SK-N-SH (cell line): ENCODE measurements around the gene MLKL. TPM values are rescaled to one million over a fixed set of nuclear protein-coding genes. Genes with fewer than 3 reads are reported as not detected.

ENCODE experiments used
- CTCF ChIA-PET: fragments of 300-600, 350-600 bp; formaldehyde crosslinking; extraction: SDS; loops from one replicate; lab custom pipeline; 2021; lab: Yijun Ruan, JAX
- POLR2A ChIA-PET: fragments of 350-600 bp; sonication (Branson Sonifier 250); formaldehyde crosslinking; extraction: SDS; loops from one replicate; lab custom pipeline; 2020; ENCODE audit warnings: antibody characterized with exemption, inconsistent platforms; lab: Yijun Ruan, JAX
- DNase-seq: peaks from one replicate; pipeline ENCODE4 v3.0.0; 2012
- H2AFZ ChIP-seq: fragments of 200-600 bp; sonication (generic); 2 replicates; pipeline ENCODE4 v1.8.1; 2016; ENCODE audit warnings: antibody characterized with exemption, mild to moderate bottlenecking, low read depth
- H3F3A ChIP-seq: fragments of 200-600 bp; sonication (generic); replicated peaks from 2 replicates; pipeline ENCODE3; 2016; ENCODE audit warnings: antibody characterized with exemption, mild to moderate bottlenecking; ENCODE audit not compliant: insufficient read depth
- H3K27ac ChIP-seq, 2 experiments: fragments of 200-500 bp in 1 of 2; fragments of 200-600 bp in 1 of 2; sonication (Bioruptor generic) in 1 of 2; sonication (generic), shearing (Covaris generic) in 1 of 2; 2 replicates each; pipeline versions ENCODE4 v1.5.1 to v1.6.1; 2014 to 2016; ENCODE audit warnings: low read depth in 2 of 2, inconsistent platforms in 1 of 2, low read length in 1 of 2, mild to moderate bottlenecking in 1 of 2, mixed read lengths in 1 of 2
- H3K27me3 ChIP-seq: fragments of 200-600 bp; sonication (generic), shearing (Covaris generic); 2 replicates; pipeline ENCODE4 v1.6.1; 2016; ENCODE audit warnings: mixed run types; ENCODE audit not compliant: insufficient read depth
- H3K36me3 ChIP-seq, 2 experiments: fragments of 200-500 bp in 1 of 2; fragments of 200-600 bp in 1 of 2; sonication (Bioruptor generic) in 1 of 2; sonication (generic) in 1 of 2; replicated peaks in 1 of 2; 2 replicates each; pipeline versions ENCODE3 to v1.5.1; 2014 to 2016; ENCODE audit warnings: low read length in 1 of 2, mild to moderate bottlenecking in 1 of 2; ENCODE audit not compliant: insufficient read depth in 2 of 2, control insufficient read depth in 1 of 2
- H3K4me1 ChIP-seq, 2 experiments: fragments of 200-500 bp in 1 of 2; fragments of 200-600 bp in 1 of 2; sonication (Bioruptor generic) in 1 of 2; sonication (generic), shearing (Covaris generic) in 1 of 2; 2 replicates each; pipeline versions ENCODE4 v1.5.1 to v1.6.1; 2014 to 2016; ENCODE audit warnings: low read depth in 1 of 2, low read length in 1 of 2, mixed run types in 1 of 2; ENCODE audit not compliant: insufficient read depth in 2 of 2, control insufficient read depth in 1 of 2
- H3K4me2 ChIP-seq: fragments of 200-600 bp; sonication (generic), shearing (Covaris generic); 2 replicates; pipeline ENCODE4 v1.6.1; 2017; ENCODE audit warnings: mixed run types
- H3K4me3 ChIP-seq, 2 experiments: fragments of 200-500 bp in 1 of 2; fragments of 200-600 bp in 1 of 2; sonication (Bioruptor generic) in 1 of 2; sonication (generic), shearing (Covaris generic) in 1 of 2; 2 replicates each; pipeline versions ENCODE4 v1.5.1 to v1.8.1; 2014 to 2016; ENCODE audit warnings: low read depth in 2 of 2, inconsistent platforms in 1 of 2, low read length in 1 of 2, mild to moderate bottlenecking in 1 of 2, mixed read lengths in 1 of 2, moderate library complexity in 1 of 2
- H3K79me2 ChIP-seq: fragments of 200-600 bp; sonication (generic); 2 replicates; pipeline ENCODE4 v1.8.1; 2017; ENCODE audit warnings: mild to moderate bottlenecking; ENCODE audit not compliant: insufficient read depth
- H3K9ac ChIP-seq: fragments of 200-600 bp; sonication (generic); 2 replicates; pipeline ENCODE4 v1.6.1; 2017; ENCODE audit warnings: mixed run types
- H3K9me2 ChIP-seq: fragments of 200-600 bp; sonication (generic); 2 replicates; pipeline ENCODE4 v1.6.1; 2017; ENCODE audit warnings: mixed run types
- H3K9me3 ChIP-seq: fragments of 200-600 bp; sonication (generic); 2 replicates; pipeline ENCODE4 v1.6.1; 2017; ENCODE audit warnings: mixed run types, mild to moderate bottlenecking, moderate library complexity
- H4K20me1 ChIP-seq: fragments of 200-600 bp; sonication (generic); 2 replicates; pipeline ENCODE4 v1.6.1; 2017; ENCODE audit warnings: mild to moderate bottlenecking, mixed run types; ENCODE audit not compliant: insufficient read depth
- CTCF ChIP-seq: fragments of 200-600 bp; sonication (generic); IDR thresholded peaks from 2 replicates; pipeline ENCODE4 v1.6.1; 2017; ENCODE audit warnings: antibody characterized with exemption, mild to moderate bottlenecking, moderate library complexity
- EP300 ChIP-seq, 2 experiments: IDR thresholded peaks; 2 replicates each; pipeline versions ENCODE4 v1.4.0 to v1.6.1; 2012; ENCODE audit warnings: borderline replicate concordance in 1 of 2, low read depth in 1 of 2, low read length in 1 of 2
- FOXJ3 ChIP-seq: sonication (generic); formaldehyde crosslinking; IDR thresholded peaks from 2 replicates; pipeline ENCODE4 v1.5.1; 2020; ENCODE audit warnings: mild to moderate bottlenecking, missing genetic modification reagents
- FOXM1 ChIP-seq: IDR thresholded peaks from 2 replicates; pipeline ENCODE4 v1.4.0; 2012; ENCODE audit warnings: low read depth, mild to moderate bottlenecking
- GABPA ChIP-seq: IDR thresholded peaks from 2 replicates; pipeline ENCODE4 v1.4.0; 2012; ENCODE audit warnings: low read depth, mild to moderate bottlenecking
- IRF3 ChIP-seq: fragments of 150-350 bp; IDR thresholded peaks from 2 replicates; pipeline ENCODE4 v1.6.1; 2016; ENCODE audit warnings: mild to moderate bottlenecking, low read depth, low read length
- MAX ChIP-seq: IDR thresholded peaks from 2 replicates; pipeline ENCODE4 v1.4.0; 2012; ENCODE audit warnings: low read depth
- MXI1 ChIP-seq: IDR thresholded peaks from 2 replicates; pipeline ENCODE4 v1.6.1; 2012; ENCODE audit warnings: mild to moderate bottlenecking, low read depth, low read length, improper control_type of control experiment
- PBX3 ChIP-seq: IDR thresholded peaks from 2 replicates; pipeline ENCODE4; 2012
- POLR2AphosphoS5 ChIP-seq: IDR thresholded peaks from 2 replicates; pipeline ENCODE4 v1.6.1; 2012; ENCODE audit warnings: low read depth, low read length
- RAD21 ChIP-seq: IDR thresholded peaks from 2 replicates; pipeline ENCODE4 v1.6.1; 2012; ENCODE audit warnings: mild to moderate bottlenecking, low read length
- RCOR1 ChIP-seq: fragments of 150-350 bp; IDR thresholded peaks from 2 replicates; pipeline ENCODE4 v1.6.1; 2017; ENCODE audit warnings: antibody characterized with exemption, low read length
- RFX5 ChIP-seq: IDR thresholded peaks from 2 replicates; pipeline ENCODE4 v1.6.1; 2012; ENCODE audit warnings: mild to moderate bottlenecking, improper control_type of control experiment, low read length
- RXRA ChIP-seq: IDR thresholded peaks from 2 replicates; pipeline ENCODE4 v1.4.0; 2012; ENCODE audit warnings: low read depth, mild to moderate bottlenecking, borderline replicate concordance
- SIN3A ChIP-seq: IDR thresholded peaks from 2 replicates; pipeline ENCODE4 v1.6.1; 2012; ENCODE audit warnings: low read depth, mild to moderate bottlenecking, low read length, moderate library complexity, borderline replicate concordance
- TAF1 ChIP-seq: IDR thresholded peaks from 2 replicates; pipeline ENCODE4 v1.6.1; 2012; ENCODE audit warnings: low read depth, mild to moderate bottlenecking, low read length, moderate library complexity, borderline replicate concordance
- TCF12 ChIP-seq: IDR thresholded peaks from 2 replicates; pipeline ENCODE4 v1.4.0; 2012
- USF1 ChIP-seq: IDR thresholded peaks from 2 replicates; pipeline ENCODE4 v1.4.0; 2012; ENCODE audit warnings: low read depth, borderline replicate concordance
- USF2 ChIP-seq: fragments of 150-350 bp; IDR thresholded peaks from 2 replicates; pipeline ENCODE4 v1.6.1; 2017; ENCODE audit warnings: antibody characterized with exemption, low read length, low read depth, borderline replicate concordance
- YY1 ChIP-seq: IDR thresholded peaks from 2 replicates; pipeline ENCODE4 v1.4.0; 2012; ENCODE audit warnings: low read depth, mild to moderate bottlenecking
- WGBS: methylation state at CpG from one replicate; pipeline ENCODE4 v1.1.6; 2017; ENCODE audit warnings: low lambda C conversion rate; 5-methylcytosine and 5-hydroxymethylcytosine counted together
- polyA plus RNA-seq, 3 experiments: library from polyadenylated mRNA; depleted of rRNA; stranded (reverse); fragments of >200 nt; gene quantifications; 2 replicates each; pipeline ENCODE4 v1.2.3, GENCODE V29; 2012

Gene MLKL
- polyA plus RNA-seq, 1 of the 3 experiments (the other 2 are of a cell fraction), result 3.6 TPM

GRCh38 chr16:74667255-74667700 is 33.4 kb downstream of the MLKL start:
- WGBS, result 23% methylated on average over 23 of the region's 23 CpGs
- DNase-seq, result peak; percentile 24
- peak overlapping the region; percentile 72 for H3K4me2 ChIP-seq
- no peaks in the 10 kb centered on the region for H3K9me3 ChIP-seq
- peaks cover 44% of the 10 kb centered on the region for H3K79me2 ChIP-seq
- peak overlapping the region; percentile 61 to 82 for H3K4me3 ChIP-seq
- POLR2A ChIA-PET, result interaction anchor here (0.6 to 1.3 kb wide), 5 partner anchors 17 to 60 kb away, joined by 3 to 5 read pairs (median 3); partner anchors contain the start of gene GLG1
- H3F3A ChIP-seq, result no peaks in the 10 kb centered on the region
- CTCF ChIA-PET, result interaction anchor here (1.4 to 3.2 kb wide), 4 partner anchors 11 to 195 kb away, joined by 4 to 14 read pairs (median 7); no protein-coding TSS in a partner anchor
- peaks cover 0 to 5% of the 10 kb centered on the region in 2 experiments; a peak in 2 of 4 replicates for H3K4me1 ChIP-seq
- H3K9ac ChIP-seq, result peak overlapping the region; percentile 56; the same call in 1 of the 2 replicates
- H3K27ac ChIP-seq, result peak overlapping the region; percentile 6 to 23; a peak in 2 of 4 replicates
- no peaks in the 10 kb centered on the region for H3K27me3 ChIP-seq
- peaks cover 16 to 24% of the 10 kb centered on the region in 2 experiments for H3K36me3 ChIP-seq
- H2AFZ ChIP-seq, result peak overlapping the region; percentile 100
- no peaks in the 10 kb centered on the region for H3K9me2 ChIP-seq
- H4K20me1 ChIP-seq, result no peaks in the 10 kb centered on the region
- TF ChIP-seq FOXM1 (no peak), RFX5 (no peak), USF2 (no peak), USF1 (no peak), MXI1 (no peak), RXRA (no peak), POLR2AphosphoS5 (no peak), MAX (no peak), EP300 (IDR thresholded peaks at IDR 0.05; ENCODE audit: borderline replicate concordance in 1 of 2, low read depth in 1 of 2, low read length in 1 of 2) (no peak), FOXJ3 (CRISPR knock-in tag) (no peak), CTCF (no peak), TCF12 (no peak), RCOR1 (no peak), YY1 (no peak), GABPA (no peak), SIN3A (no peak), TAF1 (no peak), IRF3 (no peak), PBX3 (no peak), RAD21 (no peak)
